SKM-1 (cell line): ENCODE data around the gene EIF4E1B.

ENCODE experiments used
- DNase-seq: peaks from one replicate; lab custom pipeline; 2025; ENCODE audit not compliant: unreplicated experiment; lab: John Stamatoyannopoulos, UW

EIF4E1B gene

DNA sequence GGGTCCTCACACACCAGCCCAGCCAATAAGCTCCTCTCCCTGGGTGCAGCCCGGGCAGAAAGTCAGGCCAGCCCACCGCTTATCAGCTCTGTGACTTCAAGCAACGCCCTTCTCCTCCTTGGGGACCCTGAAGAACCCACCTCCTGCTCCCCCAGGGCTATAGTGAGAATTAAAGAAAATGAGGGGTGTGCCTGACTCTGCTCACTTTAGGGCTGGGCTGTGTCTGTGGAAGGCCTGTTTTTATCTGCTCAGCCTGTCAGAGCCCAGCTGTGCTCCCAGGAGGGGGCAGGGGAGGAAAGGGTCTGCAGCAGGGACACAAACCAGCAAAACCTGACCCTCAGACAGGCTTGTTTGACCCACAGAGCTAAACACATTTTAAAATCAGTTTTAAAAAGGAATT lies 24.4 kb upstream of the EIF4E1B start:
- no peak for DNase-seq

- no peak for DNase-seq
Observed at GRCh38 chr5:176606875-176607274, 23.6 kb upstream of the EIF4E1B start.

DNA sequence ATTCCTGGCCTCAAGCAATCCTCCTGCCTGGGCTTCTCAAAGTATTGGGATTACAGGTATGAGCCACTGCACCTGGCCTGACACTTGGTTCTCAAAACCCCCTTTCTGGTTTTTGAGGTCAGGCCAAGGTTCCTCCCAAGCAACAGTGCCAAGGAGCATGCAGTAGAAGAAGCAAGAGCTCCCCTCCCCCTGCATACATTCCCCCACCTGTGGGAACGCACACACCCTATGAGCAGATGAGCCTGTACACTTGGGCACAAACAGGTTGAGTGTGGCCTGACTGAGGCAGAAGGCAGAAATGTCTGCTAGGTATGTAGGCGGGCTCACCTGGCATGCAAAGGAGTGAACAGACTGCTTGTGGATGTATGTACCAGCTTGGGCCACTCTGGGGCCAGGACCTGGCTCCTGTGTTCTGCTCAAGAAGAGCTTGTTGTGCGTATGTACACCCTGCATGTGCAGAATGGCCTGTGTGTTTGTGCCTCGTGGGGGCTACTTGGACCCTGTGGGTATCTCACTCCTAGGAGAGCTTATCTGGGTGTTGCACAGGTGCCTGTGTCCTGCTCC lies 22.3 kb upstream of the EIF4E1B start:
- DNase-seq = no peak

DNA sequence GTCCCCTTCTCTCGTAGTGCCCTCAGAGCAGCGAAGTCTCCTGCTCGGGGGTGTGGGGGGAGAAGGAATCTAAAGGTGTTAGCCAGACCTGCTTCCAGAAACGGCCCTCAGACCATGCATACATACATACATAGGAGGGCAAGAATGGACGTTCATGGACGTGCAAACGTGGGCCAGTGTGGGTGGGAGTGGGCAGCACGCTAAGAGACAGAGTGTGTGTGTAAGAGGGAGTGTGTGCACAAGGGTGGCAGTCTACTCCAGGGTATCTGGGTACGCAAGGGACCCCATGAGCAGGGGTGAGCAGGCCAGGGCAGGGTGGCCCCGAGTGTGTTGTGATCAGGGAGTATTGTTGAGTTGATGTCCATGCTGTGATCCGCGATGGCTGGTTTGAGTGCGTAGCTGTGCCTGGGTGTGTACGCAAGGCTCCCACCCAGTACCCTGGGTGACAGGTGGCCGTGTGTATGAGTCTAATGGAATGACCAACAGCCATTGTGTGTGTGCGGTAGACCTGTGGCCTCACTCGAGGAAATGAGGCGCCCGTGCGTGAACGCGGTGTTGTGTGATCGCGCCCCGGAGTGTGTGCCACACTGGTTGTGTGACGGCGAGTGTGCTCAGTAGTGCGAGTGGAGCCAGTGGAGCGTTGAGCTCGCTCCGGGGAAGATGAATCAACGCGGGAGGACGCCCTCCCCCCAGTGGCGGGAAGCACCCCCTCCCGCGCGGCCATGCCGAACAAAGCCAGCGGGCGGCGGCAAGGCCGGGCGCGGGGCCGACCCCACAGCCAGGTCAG lies 21.3 kb upstream of the EIF4E1B start:
- no peak for DNase-seq

- no peak for DNase-seq
Observed at GRCh38 chr5:176609724-176610434, 20.6 kb upstream of the EIF4E1B start, which contains the start of gene GPRIN1. GPRIN1 (minus strand) TSS chr5:176610156; CDS start chr5:176599834, 10,322 bp downstream.

DNA sequence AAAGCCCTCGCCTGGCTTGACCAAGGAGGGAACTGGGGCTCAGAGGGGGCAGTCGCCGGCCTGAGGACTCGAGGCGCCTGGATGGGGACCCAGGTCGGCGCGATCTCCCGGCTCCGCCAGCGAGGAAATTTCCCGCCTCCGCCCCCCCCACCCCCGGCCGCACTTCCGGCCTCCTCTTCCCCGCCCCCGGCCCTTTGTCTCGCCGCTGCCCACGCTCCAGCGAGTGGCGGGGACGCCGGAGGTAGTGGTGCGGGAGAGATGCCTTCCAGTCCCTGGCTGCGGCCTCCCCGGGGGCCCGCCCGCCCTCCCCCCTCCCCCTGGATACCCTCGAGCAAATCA lies 20.1 kb upstream of the EIF4E1B start:
- DNase-seq = no peak

GRCh38 chr5:176611435-176611834 lies 19.0 kb upstream of the EIF4E1B start:
- peak; percentile 17 for DNase-seq

- no peak for DNase-seq
Observed at GRCh38 chr5:176612008-176612407, 18.5 kb upstream of the EIF4E1B start.

GRCh38 chr5:176612855-176613254 lies 17.6 kb upstream of the EIF4E1B start:
- DNase-seq = no peak

DNA sequence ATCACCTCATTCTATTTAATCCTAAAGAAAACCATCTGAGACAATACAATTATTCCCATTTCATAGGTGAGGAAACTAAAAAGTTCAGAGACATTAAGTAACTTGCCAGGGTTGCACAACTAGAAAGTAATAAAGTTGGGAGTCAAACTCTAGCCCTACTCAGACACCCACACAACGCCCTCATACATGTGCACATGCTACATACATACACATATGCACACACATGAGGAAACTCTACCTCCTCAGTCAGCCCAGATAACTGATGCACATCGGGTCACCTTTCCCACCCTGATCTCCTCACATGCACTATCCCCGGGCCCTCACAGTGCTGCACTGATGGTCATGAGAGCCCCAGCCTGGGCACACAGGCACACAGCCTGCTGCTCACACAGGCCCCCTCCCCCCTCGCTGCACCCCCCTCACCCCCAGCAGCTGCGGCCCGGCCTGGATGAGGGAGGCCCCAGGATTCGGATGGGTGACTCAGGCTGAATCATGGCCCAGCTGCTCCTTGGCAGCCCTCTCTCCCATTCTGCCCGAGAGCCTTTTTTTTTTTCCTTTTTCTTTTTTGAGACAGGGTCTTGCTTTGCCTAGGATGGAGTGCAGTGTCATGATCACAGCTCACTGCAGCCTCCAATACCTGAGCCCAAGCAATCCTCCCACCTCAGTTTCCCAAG lies 15.5 kb upstream of the EIF4E1B start:
- no peak for DNase-seq

DNA sequence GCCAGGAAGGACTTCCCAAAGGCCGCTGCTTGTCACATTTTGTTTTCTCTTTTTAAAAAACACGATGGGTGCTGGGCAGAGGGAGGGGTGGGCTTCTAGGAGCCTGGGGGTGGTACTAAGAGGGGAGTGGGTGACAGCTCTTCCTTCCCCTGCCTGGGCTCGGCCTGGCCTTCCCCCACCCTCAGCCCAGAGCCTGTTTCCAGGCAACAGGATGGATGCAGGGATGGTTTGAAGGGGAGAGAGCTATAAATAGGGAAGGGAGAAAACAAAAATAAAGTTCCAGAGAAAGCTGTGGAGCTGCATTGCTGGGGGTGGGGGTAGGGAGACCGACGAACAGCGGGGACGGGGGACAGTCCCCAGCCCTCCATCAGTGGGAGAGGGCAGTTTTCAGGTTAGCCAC lies 14.0 kb upstream of the EIF4E1B start:
- DNase-seq = no peak

GRCh38 chr5:176618783-176619182 lies 11.7 kb upstream of the EIF4E1B start:
- no peak for DNase-seq

DNA sequence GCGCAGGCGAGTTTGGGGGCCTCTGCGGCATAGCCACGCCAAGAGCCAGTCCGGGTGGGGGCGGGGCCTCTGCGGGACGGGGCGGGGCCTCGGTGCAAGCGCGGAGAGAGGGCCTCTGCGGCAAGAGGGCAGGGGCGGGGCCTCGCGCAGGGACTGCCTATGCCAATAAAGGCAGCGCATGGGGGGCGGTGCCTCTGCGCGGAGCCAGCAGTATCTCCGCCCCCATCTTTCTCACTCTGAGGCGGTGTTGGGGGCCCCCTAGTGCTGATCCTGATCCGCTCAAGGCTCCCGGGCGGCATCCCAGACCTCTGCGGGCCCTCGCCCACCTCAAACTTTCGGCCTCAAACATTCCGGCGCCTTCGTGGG lies 11.3 kb upstream of the EIF4E1B start:
- peak; percentile 23 for DNase-seq

DNA sequence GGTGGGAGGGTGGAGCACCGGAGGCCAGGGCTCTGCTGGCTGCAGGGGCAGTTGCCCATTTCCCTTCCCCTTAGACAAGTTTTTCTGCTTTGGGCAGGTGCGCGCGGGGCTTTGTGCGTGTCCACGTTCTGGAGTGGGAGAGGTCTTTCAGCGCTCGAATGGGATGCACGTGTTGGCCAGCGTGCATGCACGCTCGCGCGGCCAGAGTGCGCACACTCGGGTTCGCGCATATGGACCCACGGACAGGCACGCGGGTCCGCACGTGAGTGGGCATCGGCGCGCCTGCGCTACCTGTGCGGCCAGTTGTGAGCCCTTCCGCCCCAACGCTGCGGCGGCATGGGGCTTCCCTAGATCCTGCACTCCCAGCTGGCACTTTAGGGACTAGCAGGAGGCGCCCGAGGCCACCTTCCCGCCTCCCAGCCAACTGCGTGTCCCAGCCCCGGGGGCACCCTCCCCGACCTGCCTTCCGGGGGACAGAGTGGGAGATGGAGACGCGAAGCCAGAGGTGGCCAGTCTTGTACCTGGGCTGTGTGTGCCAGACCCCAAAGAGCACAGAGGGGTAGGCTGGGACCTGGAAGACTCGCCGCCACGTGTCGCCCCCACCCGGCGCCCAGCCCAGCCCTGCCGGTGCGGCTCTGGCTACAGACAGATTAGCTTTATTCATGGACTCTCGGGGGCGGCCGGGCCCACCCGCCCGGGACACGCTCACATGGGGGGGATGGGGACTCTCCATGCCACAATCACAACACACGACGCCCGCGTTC lies 10.7 kb upstream of the EIF4E1B start:
- DNase-seq = no peak

DNA sequence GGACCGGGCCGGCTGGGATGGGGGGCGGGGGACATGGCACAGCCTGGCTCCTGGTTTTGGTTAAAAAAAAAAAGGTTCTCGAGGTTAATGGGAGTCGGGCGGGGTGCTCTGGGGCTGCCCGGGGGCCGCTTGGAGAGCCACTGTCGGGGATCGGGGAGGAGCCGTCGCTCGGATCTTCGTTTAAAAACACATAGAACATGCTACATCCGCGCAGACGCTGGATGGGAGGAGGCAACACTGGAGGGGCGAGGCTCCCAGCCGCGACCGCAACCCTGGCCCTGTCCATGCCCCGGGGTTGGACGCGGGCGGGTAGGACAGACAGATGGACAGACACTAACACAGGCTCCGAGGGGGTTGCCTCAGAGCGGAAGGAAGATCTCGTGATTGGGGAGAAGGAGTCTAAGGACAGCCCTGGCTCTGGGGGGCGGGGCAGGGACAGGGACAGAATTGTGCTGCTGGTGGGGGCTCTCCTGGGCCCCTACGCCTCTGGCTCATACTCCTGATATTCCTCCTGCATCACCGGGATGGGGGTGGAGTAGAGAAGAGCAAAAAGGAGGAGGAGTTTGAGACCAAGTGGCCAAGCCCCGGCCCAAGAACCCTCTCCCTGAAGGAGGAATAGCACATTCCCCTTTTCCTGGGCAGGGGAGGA lies 10.0 kb upstream of the EIF4E1B start:
- DNase-seq = no peak

GRCh38 chr5:176621661-176622079 lies 8.8 kb upstream of the EIF4E1B start:
- no peak for DNase-seq

DNA sequence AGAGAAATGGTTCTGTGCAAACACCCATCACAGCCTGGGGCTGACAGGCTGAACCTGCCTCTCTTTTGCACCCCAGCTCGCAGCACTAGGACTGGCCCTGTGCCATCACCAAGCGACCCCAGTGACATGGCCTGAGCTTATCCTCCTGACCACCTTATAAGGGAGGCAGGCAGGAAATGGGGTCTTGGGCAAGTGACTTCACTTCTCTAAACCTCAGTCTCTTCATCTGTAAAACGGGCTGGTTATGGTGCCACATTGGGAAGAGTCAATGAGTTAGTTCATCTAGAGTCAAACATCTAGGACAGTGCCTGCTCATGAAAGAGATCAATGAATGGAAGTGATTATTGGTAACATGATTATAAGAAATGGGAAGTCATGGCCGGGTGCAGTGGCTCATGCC lies 6.3 kb upstream of the EIF4E1B start:
- DNase-seq = no peak

GRCh38 chr5:176624938-176625337 lies 5.5 kb upstream of the EIF4E1B start:
- no peak for DNase-seq

GRCh38 chr5:176625512-176625911 lies 5.0 kb upstream of the EIF4E1B start:
- no peak for DNase-seq
